K562 (cell line): Measurements from ENCODE around the gene RIPOR2. TPM values are rescaled to one million over a fixed set of nuclear protein-coding genes. Genes with fewer than 3 reads are reported as not detected.

ENCODE experiments used
- ATAC-seq: fragments of 200-7000 bp; cut with Tn5 transposase; 3 replicates; pipeline ENCODE4 v1.9.1; 2020; ENCODE audit warnings: moderate library complexity
- BruUV-seq: library from RNA; stranded (reverse); fragments of 400-500 nt; replicated peaks from 2 replicates; lab custom pipeline; 2021; lab: Mats Ljungman, UMichigan
- CTCF ChIA-PET: fragments of 300-600 bp; formaldehyde crosslinking; extraction: SDS; loops from one replicate; lab custom pipeline; 2021; ENCODE audit warnings: low intra/inter-chr PET ratio; lab: Yijun Ruan, JAX
- POLR2A ChIA-PET: fragments of 300-600, 350-650 bp; sonication (Branson Sonifier 250); formaldehyde crosslinking; extraction: SDS; loops from one replicate; lab custom pipeline; 2021; ENCODE audit warnings: antibody characterized with exemption, inconsistent platforms; lab: Yijun Ruan, JAX
- DNase-seq, 4 experiments: peaks; one replicate each; pipeline versions ENCODE4 v3.0.0 to v3.0.0-alpha.2; 2011 to 2018; ENCODE audit warnings: low spot score in 3 of 4, mixed read lengths in 3 of 4; ENCODE audit errors: extremely low read depth in 1 of 4
- FAIRE-seq: peaks from 2 replicates; lab custom pipeline; 2011; peaks lifted over from hg19 to GRCh38; lab: Jason Lieb, UNC
- H2AFZ ChIP-seq: 2 replicates; pipeline ENCODE4 v1.6.0; 2011; ENCODE audit warnings: low read depth, low read length, control low read depth, inconsistent platforms
- H3K27ac ChIP-seq: fragments of 200-600 bp; 3 replicates; pipeline ENCODE4 v1.8.0; 2011; ENCODE audit warnings: low read depth, mild to moderate bottlenecking, control low read depth, inconsistent platforms, low read length, moderate library complexity, mixed read lengths; ENCODE audit errors: extremely low read depth
- H3K27me3 ChIP-seq, 2 experiments: fragments of 300-600 bp in 1 of 2; 2 replicates in 1 of 2; 3 replicates in 1 of 2; pipeline versions ENCODE4 v1.6.0 to v1.8.0; 2011; ENCODE audit warnings: inconsistent platforms in 2 of 2, low read length in 2 of 2, mild to moderate bottlenecking in 1 of 2, mixed read lengths in 1 of 2, moderate library complexity in 1 of 2; ENCODE audit not compliant: control insufficient read depth in 2 of 2, insufficient read depth in 2 of 2
- H3K36me3 ChIP-seq: fragments of 300-600 bp; 3 replicates; pipeline ENCODE4 v1.8.0; 2011; ENCODE audit warnings: mild to moderate bottlenecking, low read length, inconsistent platforms; ENCODE audit not compliant: control insufficient read depth, insufficient read depth
- H3K4me1 ChIP-seq, 2 experiments: fragments of 200-600 bp in 1 of 2; replicated peaks in 1 of 2; 2 replicates in 1 of 2; 3 replicates in 1 of 2; pipeline versions ENCODE4 v1.5.1 to v1.8.0; 2011; ENCODE audit warnings: inconsistent platforms in 2 of 2, low read length in 2 of 2, mild to moderate bottlenecking in 1 of 2, mixed read lengths in 1 of 2, moderate library complexity in 1 of 2; ENCODE audit not compliant: control insufficient read depth in 2 of 2, insufficient read depth in 2 of 2
- H3K4me2 ChIP-seq: 2 replicates; pipeline ENCODE4 v1.6.1; 2011; ENCODE audit warnings: low read length, control low read depth, inconsistent platforms, mixed read lengths; ENCODE audit not compliant: insufficient read depth
- H3K4me3 ChIP-seq: fragments of 200-600 bp; sonication (generic), shearing (Covaris generic); 2 replicates; pipeline ENCODE4 v1.5.1; 2016; ENCODE audit warnings: control low read depth, inconsistent platforms
- H3K79me2 ChIP-seq: fragments of 200-600 bp; 3 replicates; pipeline ENCODE4 v1.8.0; 2011; ENCODE audit warnings: low read length, inconsistent platforms; ENCODE audit not compliant: control insufficient read depth, insufficient read depth
- H3K9ac ChIP-seq, 2 experiments: 2 replicates each; pipeline versions ENCODE4 v1.6.0 to v1.6.1; 2011; ENCODE audit warnings: low read depth in 2 of 2, low read length in 2 of 2, control low read depth in 1 of 2, inconsistent platforms in 1 of 2, mild to moderate bottlenecking in 1 of 2, mixed read lengths in 1 of 2; ENCODE audit not compliant: insufficient read depth in 1 of 2
- H3K9me1 ChIP-seq: one replicate; pipeline ENCODE4 v1.6.0; 2011; ENCODE audit warnings: inconsistent platforms, mild to moderate bottlenecking, low read length, moderate library complexity; ENCODE audit not compliant: control insufficient read depth, insufficient read depth
- H3K9me3 ChIP-seq: replicated peaks from 2 replicates; pipeline ENCODE4 v1.5.1; 2011; ENCODE audit warnings: low read depth, low read length, inconsistent platforms; ENCODE audit not compliant: control insufficient read depth, insufficient read depth
- H4K20me1 ChIP-seq: replicated peaks from 2 replicates; pipeline ENCODE4 v1.6.1; 2011; ENCODE audit warnings: low read length, inconsistent platforms, mixed read lengths; ENCODE audit not compliant: control insufficient read depth, insufficient read depth
- DNMT1 ChIP-seq: fragments of 450-650 bp; IDR thresholded peaks from 2 replicates; pipeline ENCODE4 v1.6.1; 2016; ENCODE audit warnings: antibody characterized with exemption, mild to moderate bottlenecking
- FOXA3 ChIP-seq, 2 experiments: fragments of 450-650 bp in 1 of 2; sonication (generic) in 1 of 2; formaldehyde crosslinking; IDR thresholded peaks in 1 of 2; conservative IDR thresholded peaks in 1 of 2; 2 replicates each; pipeline versions ENCODE4 v1.4.0 to v1.8.0; 2020 to 2022; ENCODE audit warnings: mild to moderate bottlenecking in 2 of 2, missing genetic modification reagents in 1 of 2
- FOXJ2 ChIP-seq: fragments of 200-800 bp; sonication (Bioruptor generic); IDR thresholded peaks from 2 replicates; pipeline ENCODE4 v1.6.1; 2016; ENCODE audit warnings: missing genetic modification characterization, missing compliant biosample characterization
- FOXK2 ChIP-seq, 2 experiments: fragments of 450-650 bp; IDR thresholded peaks in 1 of 2; conservative IDR thresholded peaks in 1 of 2; 2 replicates each; pipeline ENCODE4 v1.6.1; 2016; ENCODE audit warnings: low read depth in 2 of 2, mild to moderate bottlenecking in 1 of 2
- HNRNPH1 ChIP-seq: fragments of 200-400 bp; formaldehyde crosslinking; optimal IDR thresholded peaks from 2 replicates; pipeline ENCODE3; 2017; ENCODE audit warnings: low read depth, mild to moderate bottlenecking, low read length, moderate library complexity
- HNRNPK ChIP-seq: fragments of 200-400 bp; formaldehyde crosslinking; IDR thresholded peaks from one replicate; pipeline ENCODE4 v1.6.1; 2018; ENCODE audit warnings: mild to moderate bottlenecking, low read depth, low read length; ENCODE audit not compliant: poor library complexity, severe bottlenecking
- ID3 ChIP-seq, 2 experiments: fragments of 250-450 bp in 1 of 2; fragments of 450-650 bp in 1 of 2; sonication (Bioruptor Pico) in 1 of 2; IDR thresholded peaks; 2 replicates each; pipeline versions ENCODE4 v1.6.1 to v1.8.0; 2016 to 2021; ENCODE audit warnings: mild to moderate bottlenecking in 2 of 2, moderate library complexity in 2 of 2, missing compliant biosample characterization in 1 of 2, missing genetic modification characterization in 1 of 2
- NFIC ChIP-seq: fragments of 450-650 bp; IDR thresholded peaks from 2 replicates; pipeline ENCODE4 v1.6.1; 2017; ENCODE audit warnings: mild to moderate bottlenecking, inconsistent platforms
- NFIX ChIP-seq: fragments of 250-450 bp; sonication (Bioruptor Pico); IDR thresholded peaks from 2 replicates; pipeline ENCODE4 v1.4.0; 2020; ENCODE audit warnings: low read depth, mild to moderate bottlenecking, moderate library complexity
- RBM17 ChIP-seq: fragments of 200-400 bp; formaldehyde crosslinking; IDR thresholded peaks from 2 replicates; pipeline ENCODE4 v1.6.1; 2017; ENCODE audit warnings: low read depth, mild to moderate bottlenecking, low read length, borderline replicate concordance
- SIN3A ChIP-seq, 2 experiments: fragments of 150-350 bp in 1 of 2; IDR thresholded peaks; 2 replicates each; pipeline ENCODE4 v1.6.1; 2011 to 2016; ENCODE audit warnings: borderline replicate concordance in 2 of 2, low read depth in 2 of 2, low read length in 2 of 2, mild to moderate bottlenecking in 2 of 2, moderate library complexity in 2 of 2; ENCODE audit not compliant: control insufficient read depth in 1 of 2
- SLC30A9 ChIP-seq: fragments of 250-450 bp; sonication (Bioruptor Pico); IDR thresholded peaks from 2 replicates; pipeline ENCODE4 v1.8.0; 2022; ENCODE audit warnings: mild to moderate bottlenecking, moderate library complexity
- SMARCA4 ChIP-seq: fragments of 450-650 bp; IDR thresholded peaks from 2 replicates; pipeline ENCODE4 v1.6.1; 2016
- ZBTB33 ChIP-seq: sonication (generic); formaldehyde crosslinking; IDR thresholded peaks from 2 replicates; pipeline ENCODE4 v1.8.1; 2023; ENCODE audit warnings: mild to moderate bottlenecking, missing genetic modification reagents
- ZNF408 ChIP-seq: fragments of 250-450 bp; sonication (Bioruptor Pico); IDR thresholded peaks from 2 replicates; pipeline ENCODE4 v1.4.0; 2020; ENCODE audit warnings: low read depth, mild to moderate bottlenecking, moderate library complexity
- ZNF644 ChIP-seq: fragments of 200-800 bp; sonication (Bioruptor generic); IDR thresholded peaks from 2 replicates; pipeline ENCODE4 v1.6.1; 2016; ENCODE audit warnings: low read depth, missing genetic modification characterization, missing compliant biosample characterization
- WGBS: fragments of 100-300 bp; shearing (Covaris generic); methylation state at CpG from one replicate; pipeline ENCODE4 v1.1.6; 2016; ENCODE audit warnings: low coverage, mixed read lengths; ENCODE audit not compliant: insufficient coverage; ENCODE audit errors: missing lambda C conversion rate; 5-methylcytosine and 5-hydroxymethylcytosine counted together
- in situ Hi-C: fragments of 300-500 bp; cut with MboI; formaldehyde crosslinking; loops from 4 replicates; pipeline ENCODE4 v1.15.0; 2018; ENCODE audit warnings: inconsistent platforms, mixed read lengths
- intact Hi-C: fragments of 100-400 bp; cut with micrococcal nuclease; formaldehyde crosslinking; loops from 2 replicates; pipeline ENCODE4 v1.14.2; 2022
- polyA plus RNA-seq, 8 experiments: library from polyadenylated mRNA; depleted of rRNA in 4 of 8; stranded (reverse) in 5 of 8; unstranded in 3 of 8; fragments of >200 nt; fragmentation: Nextera tagmentation in 2 of 8; fragmentation: Illumina TruSeq in 1 of 8; extraction: Ambion mirVana in 2 of 8; extraction: Trizol in 1 of 8; gene quantifications; 2 replicates each; pipeline versions ENCODE4 v1.2.1 to v1.2.3, GENCODE V29; 2011 to 2014; ENCODE audit warnings: inconsistent platforms in 1 of 8, missing spikeins in 1 of 8
- total RNA-seq, 7 experiments: library from RNA; depleted of rRNA in 6 of 7; stranded (reverse); fragments of >200 nt in 6 of 7; fragmentation: Illumina TruSeq in 2 of 7; extraction: Trizol in 2 of 7; gene quantifications; 2 replicates each; pipeline versions ENCODE4 v1.2.1 to v1.2.3, GENCODE V29; 2011 to 2021; ENCODE audit warnings: low replicate concordance in 1 of 7
- TF ChIP-seq, protein P1 (sequence below): fragments of 450-650 bp; formaldehyde crosslinking; IDR thresholded peaks from 2 replicates; pipeline ENCODE4 v1.4.0; 2022; ENCODE audit warnings: mild to moderate bottlenecking, moderate library complexity
- TF ChIP-seq, protein P2 (sequence below): fragments of 450-650 bp; conservative IDR thresholded peaks from 2 replicates; pipeline ENCODE4 v1.6.1; 2016; ENCODE audit warnings: missing genetic modification characterization, low read depth, mild to moderate bottlenecking, missing compliant biosample characterization, moderate library complexity

The RIPOR2 gene
- total and polyA plus RNA-seq, 9 of the 15 experiments (the other 6 are each of a cell fraction or from before 2014, with no cell fraction given): 0.04 to 1.0 (median 0.47) TPM; not detected in 2

GRCh38 chr6:24875534-24875901 is 60.2 kb downstream of the RIPOR2 start:
- POLR2A ChIA-PET: interaction anchor here (1.0 kb wide), 1 partner anchor 45 kb away, joined by 4 read pairs; no protein-coding TSS in a partner anchor
- CTCF ChIA-PET: no interaction called here
- no peak overlapping the region for H3K4me3 ChIP-seq
- WGBS: under 1% methylated on average over 9 of the region's 9 CpGs
- no peak overlapping the region for H2AFZ ChIP-seq
- no TSS peak for BruUV-seq
- intact Hi-C loops (no loop called here), in situ Hi-C loops (no loop called here)
- DNase-seq (no peak), FAIRE-seq (no peak), ATAC-seq (no peak)
- H3K4me2 ChIP-seq: no peak overlapping the region
- no peaks in the 10 kb centered on the region for H3K4me1 ChIP-seq
- TF ChIP-seq, protein P1, sequence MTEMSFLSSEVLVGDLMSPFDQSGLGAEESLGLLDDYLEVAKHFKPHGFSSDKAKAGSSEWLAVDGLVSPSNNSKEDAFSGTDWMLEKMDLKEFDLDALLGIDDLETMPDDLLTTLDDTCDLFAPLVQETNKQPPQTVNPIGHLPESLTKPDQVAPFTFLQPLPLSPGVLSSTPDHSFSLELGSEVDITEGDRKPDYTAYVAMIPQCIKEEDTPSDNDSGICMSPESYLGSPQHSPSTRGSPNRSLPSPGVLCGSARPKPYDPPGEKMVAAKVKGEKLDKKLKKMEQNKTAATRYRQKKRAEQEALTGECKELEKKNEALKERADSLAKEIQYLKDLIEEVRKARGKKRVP (CRISPR knock-in tag): no peak
- TF ChIP-seq, protein P2, sequence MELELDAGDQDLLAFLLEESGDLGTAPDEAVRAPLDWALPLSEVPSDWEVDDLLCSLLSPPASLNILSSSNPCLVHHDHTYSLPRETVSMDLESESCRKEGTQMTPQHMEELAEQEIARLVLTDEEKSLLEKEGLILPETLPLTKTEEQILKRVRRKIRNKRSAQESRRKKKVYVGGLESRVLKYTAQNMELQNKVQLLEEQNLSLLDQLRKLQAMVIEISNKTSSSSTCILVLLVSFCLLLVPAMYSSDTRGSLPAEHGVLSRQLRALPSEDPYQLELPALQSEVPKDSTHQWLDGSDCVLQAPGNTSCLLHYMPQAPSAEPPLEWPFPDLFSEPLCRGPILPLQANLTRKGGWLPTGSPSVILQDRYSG (tag): no peak
- TF ChIP-seq NFIX (CRISPR knock-in tag) (no peak), NFIC (no peak), DNMT1 (no peak), ID3 (CRISPR knock-in tag; IDR thresholded peaks at IDR 0.05) (no peak), ID3 (tag; IDR thresholded peaks at IDR 0.05) (no peak), RBM17 (no peak), ZBTB33 (no peak), ZNF644 (tag) (no peak), FOXJ2 (tag) (no peak), FOXA3 (CRISPR knock-in tag; conservative IDR thresholded peaks at IDR 0.05 in 1 of 2, IDR thresholded peaks at IDR 0.05 in 1 of 2) (no peak), ZNF408 (no peak), HNRNPK (no peak), SLC30A9 (no peak), HNRNPH1 (no peak), SIN3A (IDR thresholded peaks at IDR 0.05; ENCODE audit: borderline replicate concordance in 2 of 2, control insufficient read depth in 1 of 2, low read depth in 2 of 2, low read length in 2 of 2) (no peak), FOXK2 (conservative IDR thresholded peaks at IDR 0.05 in 1 of 2, IDR thresholded peaks at IDR 0.05 in 1 of 2; ENCODE audit: low read depth in 2 of 2) (no peak), SMARCA4 (no peak)
- no peaks in the 10 kb centered on the region for H3K9me3 ChIP-seq
- H4K20me1 ChIP-seq: no peaks in the 10 kb centered on the region
- no peaks in the 10 kb centered on the region for H3K36me3 ChIP-seq
- H3K27ac ChIP-seq: no peak overlapping the region
- no peaks in the 10 kb centered on the region for H3K9me1 ChIP-seq
- no peak overlapping the region for H3K9ac ChIP-seq
- no peaks in the 10 kb centered on the region for H3K79me2 ChIP-seq
- peaks cover 2 to 22% of the 10 kb centered on the region in 2 experiments; a peak in 3 of 5 replicates for H3K27me3 ChIP-seq
